Progenitor cell of endocrine pancreas (in vitro differentiated cells): ENCODE results near the gene LRRC51. TPM values are rescaled to one million over a fixed set of nuclear protein-coding genes. Genes with fewer than 3 reads are reported as not detected.

Source experiments
- DNase-seq: peaks from one replicate; pipeline ENCODE4 v3.0.0; 2021; ENCODE audit warnings: low spot score; ENCODE audit not compliant: unreplicated experiment
- H3K27ac Mint-ChIP-seq: 2 replicates; pipeline ENCODE4 v1.8.0; 2021; ENCODE audit warnings: mild to moderate bottlenecking, moderate library complexity, mixed read lengths
- H3K27me3 Mint-ChIP-seq: 2 replicates; pipeline ENCODE4 v1.8.0; 2021; ENCODE audit warnings: mixed read lengths
- H3K36me3 Mint-ChIP-seq: 2 replicates; pipeline ENCODE4 v1.8.0; 2022; ENCODE audit warnings: mixed read lengths; ENCODE audit not compliant: insufficient read depth
- H3K4me1 Mint-ChIP-seq: 2 replicates; pipeline ENCODE4 v1.8.0; 2021; ENCODE audit warnings: low read depth, mixed read lengths
- H3K4me3 Mint-ChIP-seq: 2 replicates; pipeline ENCODE4 v1.8.0; 2021; ENCODE audit warnings: low read depth, mild to moderate bottlenecking, moderate library complexity, mixed read lengths
- H3K9me3 Mint-ChIP-seq: 2 replicates; pipeline ENCODE4 v1.8.0; 2021; ENCODE audit warnings: low read depth, mixed read lengths
- total RNA-seq: library from RNA; stranded (reverse); gene quantifications from 2 replicates; pipeline ENCODE4 v1.2.1, GENCODE V29; 2021
- TF ChIP-seq, protein P1 (sequence below): fragments of 200-600 bp; sonication (generic); IDR thresholded peaks from one replicate; pipeline ENCODE4 v1.5.0; 2021; ENCODE audit warnings: antibody characterized with exemption, mild to moderate bottlenecking; ENCODE audit not compliant: unreplicated experiment

Gene LRRC51
- total RNA-seq, 1 donor from 2014 or later, result 14.9 TPM

DNA sequence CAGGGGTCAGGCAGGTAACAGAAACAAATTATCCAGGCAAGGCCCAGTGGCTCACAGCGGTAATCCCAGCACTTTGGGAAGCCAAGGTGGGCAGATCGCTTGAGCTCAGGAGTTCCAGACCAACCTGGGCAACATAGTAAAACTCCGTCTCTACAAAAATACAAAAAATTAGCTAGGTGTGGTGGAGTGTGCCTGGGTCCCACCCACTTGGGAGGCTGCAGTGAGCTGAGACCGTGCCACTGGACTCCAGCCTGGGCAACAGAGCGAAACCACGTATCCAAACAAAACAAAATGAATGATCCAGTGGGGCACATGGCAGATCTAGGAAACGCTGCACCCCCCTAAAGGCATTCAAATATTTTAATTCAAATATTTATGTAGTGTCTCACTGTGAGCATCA is 10.2 kb upstream of the LRRC51 start:
- TF ChIP-seq, protein P1, sequence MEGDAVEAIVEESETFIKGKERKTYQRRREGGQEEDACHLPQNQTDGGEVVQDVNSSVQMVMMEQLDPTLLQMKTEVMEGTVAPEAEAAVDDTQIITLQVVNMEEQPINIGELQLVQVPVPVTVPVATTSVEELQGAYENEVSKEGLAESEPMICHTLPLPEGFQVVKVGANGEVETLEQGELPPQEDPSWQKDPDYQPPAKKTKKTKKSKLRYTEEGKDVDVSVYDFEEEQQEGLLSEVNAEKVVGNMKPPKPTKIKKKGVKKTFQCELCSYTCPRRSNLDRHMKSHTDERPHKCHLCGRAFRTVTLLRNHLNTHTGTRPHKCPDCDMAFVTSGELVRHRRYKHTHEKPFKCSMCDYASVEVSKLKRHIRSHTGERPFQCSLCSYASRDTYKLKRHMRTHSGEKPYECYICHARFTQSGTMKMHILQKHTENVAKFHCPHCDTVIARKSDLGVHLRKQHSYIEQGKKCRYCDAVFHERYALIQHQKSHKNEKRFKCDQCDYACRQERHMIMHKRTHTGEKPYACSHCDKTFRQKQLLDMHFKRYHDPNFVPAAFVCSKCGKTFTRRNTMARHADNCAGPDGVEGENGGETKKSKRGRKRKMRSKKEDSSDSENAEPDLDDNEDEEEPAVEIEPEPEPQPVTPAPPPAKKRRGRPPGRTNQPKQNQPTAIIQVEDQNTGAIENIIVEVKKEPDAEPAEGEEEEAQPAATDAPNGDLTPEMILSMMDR, result no peak

DNA sequence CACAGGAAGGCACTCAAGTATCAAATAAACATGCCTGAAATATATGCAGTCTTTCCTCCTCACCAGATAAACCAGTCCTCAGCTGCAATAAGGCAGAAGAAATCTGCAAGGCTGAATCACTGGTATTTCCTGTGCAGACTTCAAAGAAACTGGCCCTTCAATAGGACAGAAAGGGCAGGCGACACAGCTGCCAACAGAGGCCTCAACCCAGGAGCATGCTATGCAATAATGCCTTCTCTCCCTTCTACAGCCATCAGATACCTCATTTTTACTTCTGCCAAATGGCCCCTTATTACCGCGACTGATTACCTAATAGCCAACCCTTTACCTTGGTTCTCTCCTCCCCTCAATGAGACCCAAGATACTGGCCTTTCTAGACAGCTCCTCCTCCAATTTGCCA is 8.3 kb upstream of the LRRC51 start:
- Mint-ChIP-seq H3K4me3 (no peak overlapping the region), H3K27me3 (no peaks in the 10 kb centered on the region), H3K36me3 (peaks cover 3% of the 10 kb centered on the region), H3K4me1 (peaks cover 3% of the 10 kb centered on the region), H3K27ac (peak overlapping the region; percentile 31), H3K9me3 (no peaks in the 10 kb centered on the region)
- no peak for DNase-seq
- TF ChIP-seq, protein P1, result no peak

More for the DNA sequence above, 10.2 kb upstream of the LRRC51 start:
- Mint-ChIP-seq H3K27me3 (no peaks in the 10 kb centered on the region), H3K4me3 (no peak overlapping the region), H3K9me3 (no peaks in the 10 kb centered on the region), H3K36me3 (peaks cover 6% of the 10 kb centered on the region), H3K27ac (no peak overlapping the region), H3K4me1 (peaks cover 3% of the 10 kb centered on the region)
- DNase-seq, result no peak

DNA sequence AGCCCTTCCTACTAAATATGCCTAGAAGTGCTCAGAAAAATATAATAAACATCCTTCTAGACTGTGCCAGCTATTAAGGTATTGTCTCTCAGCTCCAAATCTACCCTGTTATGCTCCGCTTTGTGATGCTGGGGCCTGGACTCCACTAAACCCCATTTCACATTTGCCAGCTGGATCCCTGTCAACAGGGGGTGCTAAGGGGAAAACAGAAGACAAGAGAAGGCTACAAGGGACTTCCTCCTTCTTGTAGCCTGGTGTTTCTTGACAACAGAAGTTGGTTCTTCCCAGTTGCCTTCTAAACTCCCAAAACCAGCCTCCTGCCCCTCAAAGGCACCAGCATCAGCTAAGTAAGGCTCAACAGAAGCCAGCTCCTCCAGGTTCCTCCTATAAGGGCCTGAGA is 5.5 kb upstream of the LRRC51 start:
- Mint-ChIP-seq H3K4me3 (no peak overlapping the region), H3K36me3 (peaks cover 2% of the 10 kb centered on the region), H3K27me3 (no peaks in the 10 kb centered on the region), H3K9me3 (no peaks in the 10 kb centered on the region), H3K27ac (no peak overlapping the region), H3K4me1 (peaks cover 14% of the 10 kb centered on the region)
- no peak for DNase-seq
- TF ChIP-seq, protein P1, result no peak

DNA sequence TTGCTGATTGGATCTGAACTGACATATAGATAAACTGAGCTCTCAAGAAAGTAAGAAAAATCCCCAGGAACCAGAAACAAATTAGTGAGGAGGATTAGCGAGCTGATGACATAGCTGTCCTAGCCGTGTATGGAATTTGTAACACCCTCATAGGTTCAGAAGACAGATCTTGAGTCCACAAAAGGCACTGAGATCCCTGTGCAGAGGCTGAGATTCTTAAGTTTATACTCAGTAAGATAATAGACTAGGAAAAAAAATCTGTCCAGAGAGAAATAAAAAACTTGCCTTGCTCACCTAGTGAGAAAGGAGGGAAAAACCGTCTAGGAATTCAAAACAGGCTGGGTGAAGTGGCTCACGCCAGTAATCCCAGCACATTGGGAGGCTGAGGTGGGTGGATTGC is 4.9 kb upstream of the LRRC51 start:
- Mint-ChIP-seq H3K4me1 (peaks cover 13% of the 10 kb centered on the region), H3K9me3 (no peaks in the 10 kb centered on the region), H3K4me3 (no peak overlapping the region), H3K36me3 (peaks cover 2% of the 10 kb centered on the region), H3K27ac (no peak overlapping the region), H3K27me3 (no peaks in the 10 kb centered on the region)
- no peak for DNase-seq
- TF ChIP-seq, protein P1, result no peak

DNA sequence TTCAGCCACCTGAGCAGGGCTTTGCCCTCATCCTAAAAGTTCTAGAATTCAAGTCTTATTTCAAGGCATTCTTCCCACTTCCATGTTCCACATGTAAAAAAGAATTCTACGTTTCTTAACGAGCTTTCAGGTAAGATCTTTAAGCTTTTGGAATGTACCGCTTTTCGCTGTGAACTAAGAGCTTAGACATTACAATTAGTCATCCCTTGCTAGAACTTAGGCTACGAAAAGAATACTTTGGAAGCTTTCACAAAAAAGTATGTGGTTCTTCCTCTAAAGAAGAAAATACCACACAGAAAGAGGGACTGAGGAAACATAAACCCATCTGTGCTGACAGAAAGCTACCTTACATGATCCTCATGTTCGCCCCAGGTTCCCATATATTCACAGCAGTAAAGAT is 2.2 kb upstream of the LRRC51 start:
- no peak for DNase-seq
- H3K4me1 Mint-ChIP-seq, result peaks cover 14% of the 10 kb centered on the region
- H3K27ac Mint-ChIP-seq, result no peak overlapping the region
- H3K4me3 Mint-ChIP-seq, result peak overlapping the region; percentile 93
- no peaks in the 10 kb centered on the region for H3K9me3 Mint-ChIP-seq
- TF ChIP-seq, protein P1, result no peak
- no peaks in the 10 kb centered on the region for H3K27me3 Mint-ChIP-seq
- H3K36me3 Mint-ChIP-seq, result peaks cover under 1% of the 10 kb centered on the region
